IMR-90 (cell line): ENCODE data around the gene MGAT5B. TPM values are rescaled to one million over a fixed set of nuclear protein-coding genes. Genes with fewer than 3 reads are reported as not detected.
A peak's percentile ranks its signal among the peaks of the same experiment; 100 is the strongest.

Source experiments
- ATAC-seq: fragments of 200-7000 bp; cut with Tn5 transposase; 2 replicates; pipeline ENCODE4 v1.9.1; 2020; ENCODE audit warnings: low read depth, mild to moderate bottlenecking, moderate library complexity
- BruUV-seq: library from RNA; stranded (reverse); fragments of 400-500 nt; replicated peaks from 2 replicates; lab custom pipeline; 2021; lab: Mats Ljungman, UMichigan
- CTCF ChIA-PET: fragments of 300-600 bp; formaldehyde crosslinking; extraction: SDS; loops from one replicate; lab custom pipeline; 2021; ENCODE audit warnings: antibody characterized with exemption; lab: Yijun Ruan, JAX
- POLR2A ChIA-PET: fragments of 300-600 bp; sonication (Branson Sonifier 250); formaldehyde crosslinking; loops from one replicate; lab custom pipeline; 2022; ENCODE audit warnings: antibody characterized with exemption; ENCODE audit not compliant: unreplicated experiment; lab: Charles Lee
- DNase-seq: peaks from one replicate; pipeline ENCODE4 v3.0.0; 2013
- H2AFZ ChIP-seq: replicated peaks from 2 replicates; pipeline ENCODE3; 2013; ENCODE audit warnings: low read length, mild to moderate bottlenecking; ENCODE audit not compliant: poor library complexity
- H2AK5ac ChIP-seq: 2 replicates; pipeline ENCODE4 v1.6.1; 2013; ENCODE audit warnings: low read depth, low read length, inconsistent platforms
- H2AK9ac ChIP-seq: replicated peaks from 2 replicates; pipeline ENCODE3; 2013; ENCODE audit warnings: mild to moderate bottlenecking, low read depth, low read length, moderate library complexity; ENCODE audit not compliant: poor library complexity
- H2BK120ac ChIP-seq: 2 replicates; pipeline ENCODE4 v1.6.1; 2013; ENCODE audit warnings: low read depth, low read length, inconsistent platforms
- H2BK15ac ChIP-seq: 3 replicates; pipeline ENCODE4 v1.6.1; 2013; ENCODE audit warnings: low read depth, low read length, inconsistent platforms
- H2BK20ac ChIP-seq: 2 replicates; pipeline ENCODE4 v1.6.1; 2013; ENCODE audit warnings: low read depth, mild to moderate bottlenecking, inconsistent platforms, low read length, moderate library complexity
- H2BK5ac ChIP-seq: 2 replicates; pipeline ENCODE4 v1.6.1; 2013; ENCODE audit warnings: mild to moderate bottlenecking, low read depth, low read length, inconsistent platforms; ENCODE audit not compliant: poor library complexity, severe bottlenecking
- H3K14ac ChIP-seq: replicated peaks from 2 replicates; pipeline ENCODE4 v1.6.1; 2013; ENCODE audit warnings: low read depth, low read length, inconsistent platforms
- H3K18ac ChIP-seq: 2 replicates; pipeline ENCODE4 v1.6.1; 2013; ENCODE audit warnings: low read depth, low read length, control low read depth
- H3K23ac ChIP-seq: 2 replicates; pipeline ENCODE4 v1.6.1; 2013; ENCODE audit warnings: low read depth, low read length, inconsistent platforms
- H3K27ac ChIP-seq: 2 replicates; pipeline ENCODE4 v1.5.1; 2013; ENCODE audit warnings: mild to moderate bottlenecking, control low read depth, low read length; ENCODE audit not compliant: insufficient read depth
- H3K27me3 ChIP-seq: 2 replicates; pipeline ENCODE4 v1.6.1; 2013; ENCODE audit warnings: low read length; ENCODE audit not compliant: control insufficient read depth, insufficient read depth
- H3K36me3 ChIP-seq: 2 replicates; pipeline ENCODE4 v1.6.1; 2013; ENCODE audit warnings: low read length, mixed read lengths; ENCODE audit not compliant: control insufficient read depth, insufficient read depth
- H3K4ac ChIP-seq: 2 replicates; pipeline ENCODE4 v1.6.1; 2013; ENCODE audit warnings: low read depth, low read length, inconsistent platforms
- H3K4me1 ChIP-seq: 2 replicates; pipeline ENCODE4 v1.6.1; 2013; ENCODE audit warnings: low read length, mixed read lengths; ENCODE audit not compliant: control insufficient read depth, insufficient read depth
- H3K4me2 ChIP-seq: 2 replicates; pipeline ENCODE4 v1.6.1; 2013; ENCODE audit warnings: low read depth, mild to moderate bottlenecking, control low read depth, low read length, moderate library complexity
- H3K4me3 ChIP-seq: 2 replicates; pipeline ENCODE4 v1.5.1; 2013; ENCODE audit warnings: low read depth, mild to moderate bottlenecking, control low read depth, low read length, moderate library complexity; ENCODE audit not compliant: insufficient read depth
- H3K56ac ChIP-seq: 2 replicates; pipeline ENCODE4 v1.6.1; 2013; ENCODE audit warnings: low read length, inconsistent platforms; ENCODE audit not compliant: insufficient read depth; ENCODE audit errors: extremely low read depth
- H3K79me1 ChIP-seq, 2 experiments: 2 replicates each; pipeline ENCODE4 v1.6.1; 2013; ENCODE audit warnings: low read length in 2 of 2, inconsistent platforms in 1 of 2, low read depth in 1 of 2
- H3K9ac ChIP-seq: 2 replicates; pipeline ENCODE4 v1.6.1; 2013; ENCODE audit warnings: low read depth, low read length, control low read depth
- H3K9me1 ChIP-seq: 2 replicates; pipeline ENCODE4 v1.6.1; 2013; ENCODE audit warnings: low read length, inconsistent platforms; ENCODE audit not compliant: insufficient read depth
- H3K9me3 ChIP-seq: 2 replicates; pipeline ENCODE4 v1.6.1; 2013; ENCODE audit warnings: low read length; ENCODE audit not compliant: control insufficient read depth, insufficient read depth
- H4K20me1 ChIP-seq: 2 replicates; pipeline ENCODE4 v1.6.1; 2013; ENCODE audit warnings: low read length, inconsistent platforms; ENCODE audit not compliant: insufficient read depth
- H4K5ac ChIP-seq: 2 replicates; pipeline ENCODE4 v1.6.1; 2013; ENCODE audit warnings: mild to moderate bottlenecking, low read depth, low read length, control low read depth
- H4K8ac ChIP-seq, 2 experiments: 2 replicates each; pipeline ENCODE4 v1.6.1; 2013; ENCODE audit warnings: low read depth in 2 of 2, low read length in 2 of 2, control low read depth in 1 of 2, inconsistent platforms in 1 of 2
- H4K91ac ChIP-seq: 2 replicates; pipeline ENCODE4 v1.6.1; 2013; ENCODE audit warnings: low read depth, low read length, inconsistent platforms; ENCODE audit not compliant: insufficient read depth
- CHD1 ChIP-seq: IDR thresholded peaks from 2 replicates; pipeline ENCODE4 v1.6.1; 2012; ENCODE audit warnings: low read depth, low read length, improper control_type of control experiment
- FOS ChIP-seq: fragments of 150-350 bp; IDR thresholded peaks from 2 replicates; pipeline ENCODE4 v1.6.1; 2016; ENCODE audit warnings: low read depth, low read length
- MAFK ChIP-seq: IDR thresholded peaks from 2 replicates; pipeline ENCODE4 v1.6.1; 2012; ENCODE audit warnings: low read depth, low read length, improper control_type of control experiment
- MAZ ChIP-seq: IDR thresholded peaks from 2 replicates; pipeline ENCODE4 v1.6.1; 2012; ENCODE audit warnings: low read depth, mild to moderate bottlenecking, low read length, improper control_type of control experiment, moderate library complexity, borderline replicate concordance
- WGBS, 2 experiments: methylation state at CpG; one replicate each; pipeline versions ENCODE4 v1.1.5 to v1.1.7; 2013; ENCODE audit warnings: missing lambda C conversion rate in 2 of 2; ENCODE audit not compliant: insufficient read length in 1 of 2; ENCODE audit errors: extremely low coverage in 2 of 2; 5-methylcytosine and 5-hydroxymethylcytosine counted together
- dilution Hi-C: fragments of 300-500 bp; cut with HindIII; formaldehyde crosslinking; loops from one replicate; pipeline ENCODE4 v1.14.3; 2018; ENCODE audit warnings: low sequenced_read_pairs; ENCODE audit not compliant: unreplicated experiment
- in situ Hi-C: fragments of 300-500 bp; cut with MboI; formaldehyde crosslinking; loops from 3 replicates; pipeline ENCODE4 v1.14.3; 2019; ENCODE audit warnings: low sequenced_read_pairs, inconsistent platforms, mixed read lengths
- intact Hi-C: fragments of 100-400 bp; cut with micrococcal nuclease; formaldehyde crosslinking; loops from 2 replicates; pipeline ENCODE4 v1.10.0; 2022
- polyA plus RNA-seq, 3 experiments: library from polyadenylated mRNA; depleted of rRNA; stranded (reverse); fragments of >200 nt; gene quantifications; 2 replicates each; pipeline ENCODE4 v1.2.3, GENCODE V29; 2012; ENCODE audit warnings: low replicate concordance in 1 of 3
- total RNA-seq: library from RNA; depleted of rRNA; stranded (reverse); fragments of >200 nt; gene quantifications from 2 replicates; pipeline ENCODE4 v1.2.3, GENCODE V29; 2012
- TF ChIP-seq, protein P1 (sequence below): conservative IDR thresholded peaks from 2 replicates; pipeline ENCODE4 v1.5.1; 2012; ENCODE audit warnings: mild to moderate bottlenecking, low read depth, low read length, improper control_type of control experiment

Gene MGAT5B
- total and polyA plus RNA-seq, 2 of the 4 experiments (the other 2 are of a cell fraction) = 0.54 to 2.0 TPM

DNA sequence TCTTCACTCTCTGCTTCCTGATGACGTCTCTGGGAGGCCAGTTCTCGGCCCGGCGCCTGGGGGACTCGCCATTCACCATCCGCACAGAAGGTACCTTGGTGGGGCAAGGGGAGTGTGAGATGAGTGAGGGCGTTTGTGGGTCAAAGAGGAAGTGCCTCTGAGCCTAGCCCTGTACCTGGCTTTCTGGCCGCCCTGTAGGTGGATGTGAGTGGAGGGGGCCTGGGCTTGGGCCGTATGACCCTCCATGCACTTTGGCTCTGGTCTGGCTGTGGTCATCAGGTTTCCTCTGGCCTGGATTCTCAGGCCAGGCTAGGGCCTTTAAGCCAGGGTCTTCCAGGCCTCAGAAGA, 4.6 kb downstream of the MGAT5B start:
- dilution Hi-C loops (no loop called here), intact Hi-C loops (no loop called here), in situ Hi-C loops (loop anchor here (25.0 kb wide), 1 partner anchor 364 kb away; no protein-coding TSS in a partner anchor)
- POLR2A ChIA-PET = interaction anchor here (0.6 kb wide), 1 partner anchor 1267 kb away, joined by 15 read pairs; no protein-coding TSS in a partner anchor
- peak overlapping the region; percentile 26; the same call in 1 of the 3 replicates for H2BK15ac ChIP-seq
- peak overlapping the region; percentile 46; the same call in 1 of the 2 replicates for H3K14ac ChIP-seq
- no peaks in the 10 kb centered on the region; the same call in 1 of the 2 replicates for H3K9me3 ChIP-seq
- DNase-seq (no peak), ATAC-seq (no peak)
- H2BK20ac ChIP-seq = peak overlapping the region; percentile 76; the same call in 1 of the 2 replicates
- peak overlapping the region; percentile 56; the same call in 1 of the 2 replicates for H4K91ac ChIP-seq
- 80% methylated on average over 1 of the region's 9 CpGs; no CpG with 5 or more reads in 1 of the 2 experiments for WGBS, 2 experiments
- H4K5ac ChIP-seq = no peak overlapping the region
- H3K4me1 ChIP-seq = peaks cover 21% of the 10 kb centered on the region
- CTCF ChIA-PET = interaction anchor here (1.0 to 1.4 kb wide), 2 partner anchors 184 to 215 kb away, joined by 4 to 6 read pairs; no protein-coding TSS in a partner anchor
- no peaks in the 10 kb centered on the region for H3K36me3 ChIP-seq
- H3K4me2 ChIP-seq = no peak overlapping the region
- H3K9me1 ChIP-seq = peaks cover 21% of the 10 kb centered on the region
- H2AK9ac ChIP-seq = peak overlapping the region; percentile 78
- H2AFZ ChIP-seq = peak overlapping the region; percentile 70
- no TSS peak for BruUV-seq
- TF ChIP-seq MAFK (no peak), MAZ (no peak), CHD1 (no peak), FOS (no peak)
- TF ChIP-seq, protein P1, sequence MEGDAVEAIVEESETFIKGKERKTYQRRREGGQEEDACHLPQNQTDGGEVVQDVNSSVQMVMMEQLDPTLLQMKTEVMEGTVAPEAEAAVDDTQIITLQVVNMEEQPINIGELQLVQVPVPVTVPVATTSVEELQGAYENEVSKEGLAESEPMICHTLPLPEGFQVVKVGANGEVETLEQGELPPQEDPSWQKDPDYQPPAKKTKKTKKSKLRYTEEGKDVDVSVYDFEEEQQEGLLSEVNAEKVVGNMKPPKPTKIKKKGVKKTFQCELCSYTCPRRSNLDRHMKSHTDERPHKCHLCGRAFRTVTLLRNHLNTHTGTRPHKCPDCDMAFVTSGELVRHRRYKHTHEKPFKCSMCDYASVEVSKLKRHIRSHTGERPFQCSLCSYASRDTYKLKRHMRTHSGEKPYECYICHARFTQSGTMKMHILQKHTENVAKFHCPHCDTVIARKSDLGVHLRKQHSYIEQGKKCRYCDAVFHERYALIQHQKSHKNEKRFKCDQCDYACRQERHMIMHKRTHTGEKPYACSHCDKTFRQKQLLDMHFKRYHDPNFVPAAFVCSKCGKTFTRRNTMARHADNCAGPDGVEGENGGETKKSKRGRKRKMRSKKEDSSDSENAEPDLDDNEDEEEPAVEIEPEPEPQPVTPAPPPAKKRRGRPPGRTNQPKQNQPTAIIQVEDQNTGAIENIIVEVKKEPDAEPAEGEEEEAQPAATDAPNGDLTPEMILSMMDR = no peak
- H3K4me3 ChIP-seq = no peak overlapping the region
- H2AK5ac ChIP-seq = peak overlapping the region; percentile 65
- peak overlapping the region; percentile 18 for H3K27ac ChIP-seq
- H4K8ac ChIP-seq = peak overlapping the region in 1 of 2 experiments; percentile 13; a peak in 1 of 4 replicates
- H4K20me1 ChIP-seq = peaks cover 7% of the 10 kb centered on the region
- peak overlapping the region; percentile 40 for H2BK5ac ChIP-seq
- peaks cover 14% of the 10 kb centered on the region for H3K27me3 ChIP-seq
- H2BK120ac ChIP-seq = peak overlapping the region; percentile 77
- peaks cover 0 to 7% of the 10 kb centered on the region in 2 experiments; a peak in 1 of 4 replicates for H3K79me1 ChIP-seq
- H3K18ac ChIP-seq = peak overlapping the region; percentile 2; the same call in 1 of the 2 replicates
- H3K9ac ChIP-seq = no peak overlapping the region
- H3K56ac ChIP-seq = no peak overlapping the region
- no peak overlapping the region for H3K23ac ChIP-seq
- H3K4ac ChIP-seq = peak overlapping the region; percentile 69
